Measurements from ENCODE around the gene CELF1.

The CELF1 gene

GRCh38 chr11:47426062-47426956 lies 126.6 kb downstream of the CELF1 start, which contains the start of gene PSMC3:
TSS of gene PSMC3 (minus strand) at chr11:47426439. CDS start at chr11:47426279, 160 bp downstream.
- TF ChIP-seq CTCF (IDR thresholded peaks at IDR 0.05; ENCODE audit: low read depth, low read length) = no peak
- peak; percentile 84 for DNase-seq (ENCODE audit: extremely low read depth, low read depth)

- DNase-seq (ENCODE audit: extremely low read depth, low read depth) = no peak
- TF ChIP-seq CTCF (IDR thresholded peaks at IDR 0.05; ENCODE audit: low read depth, low read length) = no peak
Observed at GRCh38 chr11:47425611-47426010, 127.3 kb downstream of the CELF1 start.

- TF ChIP-seq CTCF (IDR thresholded peaks at IDR 0.05; ENCODE audit: low read depth, low read length) = no peak
- no peak for DNase-seq (ENCODE audit: extremely low read depth, low read depth)
Observed at GRCh38 chr11:47418454-47419259, 134.3 kb downstream of the CELF1 start.

GRCh38 chr11:47417712-47418111 lies 135.2 kb downstream of the CELF1 start:
- DNase-seq (ENCODE audit: extremely low read depth, low read depth) = no peak
- TF ChIP-seq CTCF (IDR thresholded peaks at IDR 0.05; ENCODE audit: low read depth, low read length) = no peak

- peak; percentile 81 for DNase-seq (ENCODE audit: extremely low read depth, low read depth)
- no peak for TF ChIP-seq CTCF (IDR thresholded peaks at IDR 0.05; ENCODE audit: low read depth, low read length)
Observed at GRCh38 chr11:47415949-47416472, 136.9 kb downstream of the CELF1 start.
